ENCODE measurements around the gene CST9. TPM values are rescaled to one million over a fixed set of nuclear protein-coding genes. Genes with fewer than 3 reads are reported as not detected.

CST9 gene
- total and polyA plus RNA-seq, 2 donors (not counting 3 experiments of a cell fraction or from before 2014, with no cell fraction given) = not detected

DNA sequence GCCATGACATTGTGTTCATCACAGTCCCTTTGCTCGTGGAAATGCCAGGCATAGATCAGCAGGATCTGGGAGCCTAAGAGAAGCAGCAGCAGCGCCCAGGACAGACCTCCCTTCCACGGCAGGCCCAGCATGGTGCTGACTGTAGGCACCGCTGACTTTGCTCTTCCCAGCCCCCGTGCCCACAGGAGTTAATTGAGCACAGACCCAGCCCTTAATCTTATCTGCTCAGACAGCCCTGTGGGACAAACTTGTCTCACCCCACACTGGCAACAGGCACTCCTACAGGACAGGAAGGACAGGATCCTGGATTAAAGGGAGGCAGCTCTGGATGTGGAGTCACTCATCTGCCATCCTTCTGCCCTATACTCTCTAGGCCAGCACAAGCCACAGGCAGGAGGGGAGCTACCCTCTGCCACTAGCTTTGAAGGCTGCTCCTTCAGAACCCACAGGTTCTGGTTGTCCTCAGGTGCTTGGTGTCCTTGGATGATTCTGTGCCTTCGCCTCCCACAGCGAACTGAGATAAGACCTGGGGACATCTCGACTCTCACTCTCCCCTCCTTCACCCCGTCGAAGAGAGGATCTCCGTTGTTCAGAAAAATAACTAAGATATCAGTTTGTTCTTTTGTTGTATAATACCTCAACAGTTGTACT is 37.3 kb downstream of the CST9 start, which contains the start of gene CST9L:
Gene CST9L, minus strand, starts transcription at position 165 of the 651 bp plus-strand sequence. Its CDS starts 34 bp downstream, at position 131.
- POLR2A ChIA-PET = no interaction called here
- dilution Hi-C loops (cut with MboI; ENCODE audit: extremely low pct_ligation_motif_present, low sequenced_read_pairs) = no loop called here

More for the DNA sequence above, 37.3 kb downstream of the CST9 start, which contains the start of gene CST9L:
- TF ChIP-seq MAX (IDR thresholded peaks at IDR 0.05; ENCODE audit: insufficient read depth, insufficient read length) = no peak
- TF ChIP-seq EZH2 (IDR thresholded peaks at IDR 0.05; ENCODE audit: borderline replicate concordance, low read depth, low read length, severe bottlenecking) = no peak
- TF ChIP-seq FOS (IDR thresholded peaks at IDR 0.05; ENCODE audit: borderline replicate concordance, insufficient read depth, low read length) = no peak
- TF ChIP-seq JUN (IDR thresholded peaks at IDR 0.05; ENCODE audit: borderline replicate concordance, insufficient read depth, insufficient read length, low read depth) = no peak
- no peak for TF ChIP-seq MYC (IDR thresholded peaks at IDR 0.05; ENCODE audit: low read depth, low read length)
- no peak for TF ChIP-seq POLR2AphosphoS5 (IDR thresholded peaks at IDR 0.05; ENCODE audit: insufficient read depth, low read depth, low read length)
- no peak for TF ChIP-seq POLR2A (IDR thresholded peaks at IDR 0.05; ENCODE audit: low read depth, low read length)
- no peak for TF ChIP-seq GATA2 (IDR thresholded peaks at IDR 0.05; ENCODE audit: insufficient read depth, insufficient read length, low read depth, low read length)
- TF ChIP-seq CTCF (IDR thresholded peaks at IDR 0.05; ENCODE audit: extremely low read depth in 1 of 2, insufficient read depth in 1 of 2, low read depth in 1 of 2, low read length in 2 of 2) = no peak
- H3K4me3 ChIP-seq (replicated peaks in 1 of 3; ENCODE audit: insufficient read depth in 1 of 3, low read depth in 1 of 3, low read length in 3 of 3) = no peak within 1 kb of the TSS
- DNase-seq (ENCODE audit: low read depth, low spot score) (no peak), FAIRE-seq (no peak)
- no peaks in the 10 kb centered on the region for H3K36me3 ChIP-seq (ENCODE audit: control insufficient read depth in 2 of 2, extremely low read depth in 1 of 2, insufficient read depth in 2 of 2, low read length in 2 of 2)
- no TSS peak for BruUV-seq (replicated peaks)
- H3K4me1 ChIP-seq (ENCODE audit: control insufficient read depth, extremely low read depth, insufficient read depth, low read length) = no peaks in the 10 kb centered on the region
- no peaks in the 10 kb centered on the region for H3K9me3 ChIP-seq (replicated peaks; ENCODE audit: control insufficient read depth, insufficient read depth, low read length)
- no peaks in the 10 kb centered on the region for H4K20me1 ChIP-seq (replicated peaks; ENCODE audit: control insufficient read depth, extremely low read depth, insufficient read depth, low read length)
- H3K9ac ChIP-seq (replicated peaks; ENCODE audit: extremely low read depth, insufficient read depth, low read length) = no peak within 1 kb of the TSS
- no peak within 1 kb of the TSS for H2AFZ ChIP-seq (ENCODE audit: low read depth, low read length)
- no peaks in the 10 kb centered on the region for H3K79me2 ChIP-seq (ENCODE audit: control insufficient read depth, insufficient read depth, low read length)
- intact Hi-C loops (cut with micrococcal nuclease) = no loop called here
- H3K27ac ChIP-seq (ENCODE audit: insufficient read depth, low read depth, low read length) = no peak within 1 kb of the TSS
- no peaks in the 10 kb centered on the region for H3K9me1 ChIP-seq (replicated peaks; ENCODE audit: control insufficient read depth, extremely low read depth, insufficient read depth, low read length)
- no peak within 1 kb of the TSS for H3K4me2 ChIP-seq (ENCODE audit: insufficient read depth, low read length)
- CTCF ChIA-PET = no interaction called here
- H3K27me3 ChIP-seq (ENCODE audit: control insufficient read depth in 2 of 2, insufficient read depth in 2 of 2, low read length in 2 of 2) = no peaks in the 10 kb centered on the region

Data from endothelial cell of umbilical vein (primary cell).